Activated T-cell treated with anti-CD3 and anti-CD28 coated beads, Interleukin-2, amount 50 U/mL, for 48 hours (primary cell): Measurements from ENCODE around the gene NCOR1.
"Not testable (repeated sequence)": the region's sequence is repeated elsewhere in the genome, so short reads cannot be mapped to it uniquely, and the experiment has no call there.

ENCODE experiments used
- DNase-seq, 2 experiments: peaks; one replicate each; pipeline ENCODE4 v3.0.0-alpha.2; 2020

The NCOR1 gene

DNA sequence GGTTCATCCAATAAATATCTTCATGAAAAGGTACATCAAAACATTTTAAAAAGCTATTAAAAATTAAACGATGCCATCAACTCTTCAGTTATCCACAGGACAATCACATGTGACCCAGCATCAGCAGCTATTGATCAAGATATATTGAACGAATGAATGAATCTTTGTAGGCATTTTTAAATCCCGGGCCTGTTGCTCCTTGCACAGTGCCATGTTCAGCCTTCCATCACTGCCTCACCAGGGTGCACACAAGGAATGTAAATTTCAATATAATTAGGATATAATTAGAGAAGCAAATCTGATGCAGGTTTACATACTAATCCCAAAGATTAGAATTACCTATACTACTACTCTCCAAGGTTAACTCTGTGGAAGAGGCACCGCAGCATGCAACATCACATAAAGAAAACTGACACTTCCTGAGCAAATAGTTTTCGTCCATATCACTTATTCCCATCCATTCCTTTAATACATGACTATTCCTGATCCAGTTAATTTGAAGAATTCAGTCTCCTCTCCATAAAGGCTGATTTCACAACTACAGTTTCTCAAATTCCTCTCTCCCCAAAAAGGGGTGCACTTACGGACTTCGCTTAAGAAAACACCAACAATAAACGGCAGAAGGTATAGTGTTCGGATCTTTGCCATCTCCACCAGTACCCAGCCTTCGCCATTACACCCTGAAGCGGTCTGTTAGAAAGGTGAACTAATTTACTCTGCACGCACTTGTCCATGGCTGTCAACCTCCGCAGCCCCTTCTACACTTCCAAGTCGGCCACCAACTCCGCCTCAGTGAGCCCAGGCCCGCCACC, 938 bp downstream of the NCOR1 start:
- DNase-seq: no peak

GRCh38 chr17:16212793-16213192, 2.5 kb downstream of the NCOR1 start:
- DNase-seq: no peak

- no peak for DNase-seq
These were observed 3.7 kb downstream of the NCOR1 start for GRCh38 chr17:16211590-16211989.

- not testable (repeated sequence) for DNase-seq
These were observed 10.6 kb downstream of the NCOR1 start for GRCh38 chr17:16204763-16205162.

DNA sequence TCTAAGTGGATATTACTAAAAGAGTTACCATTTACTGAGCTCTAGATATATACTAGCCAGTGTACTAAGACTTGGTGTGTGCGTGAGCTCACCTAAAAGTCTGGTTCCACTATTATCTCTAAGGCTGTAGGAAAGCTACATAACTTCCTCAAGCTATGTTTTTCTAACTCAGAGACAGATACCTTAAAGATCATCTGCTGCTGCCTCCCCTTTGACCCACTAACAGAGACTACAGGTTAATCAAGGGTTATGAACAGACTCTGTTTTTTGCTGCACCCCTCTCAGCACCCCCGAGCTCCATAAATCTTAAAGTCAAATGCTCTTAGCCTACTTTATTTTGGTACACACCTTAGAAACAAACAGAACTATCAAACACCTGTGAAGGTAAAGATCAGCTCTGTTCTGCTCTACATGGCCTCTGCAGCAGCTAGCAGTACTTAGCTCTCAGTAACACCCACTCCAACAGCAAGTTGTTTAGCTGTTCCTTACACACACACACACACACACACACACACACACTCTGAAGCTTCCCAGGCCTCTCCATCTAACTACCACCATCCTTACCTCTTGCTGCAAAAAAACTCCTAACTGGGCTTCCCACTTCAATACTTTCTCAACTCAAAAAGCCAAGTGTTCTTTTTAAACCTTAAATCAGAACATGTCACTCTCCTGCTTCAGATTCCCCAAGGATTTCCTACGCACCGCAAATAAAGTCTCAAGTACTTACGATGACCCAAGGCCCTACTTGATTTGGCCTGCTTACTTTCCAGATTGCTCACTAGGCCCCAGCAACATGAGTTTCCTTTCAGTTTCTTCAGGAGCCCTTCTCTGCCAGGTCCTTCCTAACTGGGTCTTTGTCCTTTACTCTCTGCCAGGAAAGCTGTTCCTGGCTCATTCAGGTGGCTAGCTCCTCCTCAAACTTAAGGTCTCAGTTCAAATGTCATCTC, 12.5 kb downstream of the NCOR1 start:
- DNase-seq: not testable (repeated sequence)

DNA sequence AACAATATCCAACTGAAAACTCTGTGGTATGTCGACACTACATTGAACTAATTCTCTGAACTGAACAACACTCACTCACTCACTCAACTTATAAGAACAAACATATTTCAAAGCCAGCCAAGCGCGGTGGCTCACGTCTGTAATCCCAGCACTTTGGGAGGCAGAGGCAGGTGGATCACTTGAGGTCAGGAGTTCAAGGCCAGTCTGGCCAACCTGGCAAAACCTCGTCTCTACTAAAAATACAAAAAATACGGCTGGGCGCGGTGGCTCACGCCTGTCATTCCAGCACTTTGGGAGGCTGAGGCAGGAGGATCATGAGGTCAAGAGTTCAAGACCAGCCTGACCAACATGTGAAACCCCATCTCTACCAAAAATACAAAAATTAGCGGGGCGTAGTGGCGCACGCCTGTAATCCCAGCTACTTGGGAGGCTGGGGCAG, 13.6 kb downstream of the NCOR1 start:
- DNase-seq: not testable (repeated sequence)

DNA sequence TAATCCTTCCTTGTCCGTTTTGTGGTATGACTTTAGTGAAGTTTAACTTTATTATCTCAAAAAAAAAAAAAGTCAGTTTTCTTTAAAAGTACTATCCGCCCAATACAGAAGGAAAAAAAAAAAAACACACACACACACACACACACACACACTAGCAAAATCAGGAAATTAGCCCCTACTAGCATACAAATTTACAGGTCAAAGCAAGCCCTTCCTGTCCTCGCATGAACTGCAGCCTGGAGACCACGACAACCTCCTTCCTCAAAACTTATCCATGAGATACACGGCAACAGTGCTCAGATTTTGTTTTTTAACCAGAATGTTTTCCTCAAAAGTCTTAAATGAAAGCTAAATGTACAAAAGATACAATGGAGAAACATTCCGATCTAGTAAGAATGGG, 16.2 kb downstream of the NCOR1 start:
- no peak for DNase-seq

GRCh38 chr17:16197276-16197675, 18.1 kb downstream of the NCOR1 start:
- DNase-seq: no peak

- DNase-seq: not testable (repeated sequence)
These were observed 21.0 kb downstream of the NCOR1 start for GRCh38 chr17:16194307-16194835.

DNA sequence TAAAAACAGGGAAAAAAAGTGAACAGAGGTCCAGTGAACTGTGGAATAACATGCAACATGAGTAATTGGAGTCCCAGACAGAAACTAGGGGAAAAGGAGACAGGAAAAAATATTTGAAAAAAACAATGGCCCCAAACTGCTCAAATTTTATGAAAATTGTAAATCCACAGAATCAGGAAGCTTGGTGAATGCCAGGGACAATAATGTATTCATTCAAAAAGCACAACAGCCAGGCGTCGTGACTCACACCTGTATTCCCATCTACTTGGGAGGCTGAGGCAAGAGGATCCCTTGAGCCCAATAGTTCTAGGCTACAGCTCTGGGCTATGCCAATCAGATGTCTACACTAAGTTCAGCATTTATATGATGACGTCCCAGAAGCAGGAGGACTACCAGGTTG, 23.7 kb downstream of the NCOR1 start:
- DNase-seq: no peak

GRCh38 chr17:16190703-16191360, 24.5 kb downstream of the NCOR1 start:
- DNase-seq: no peak

- DNase-seq: no peak
These were observed 25.5 kb downstream of the NCOR1 start for GRCh38 chr17:16189791-16190348.

GRCh38 chr17:16187642-16188041, 27.7 kb downstream of the NCOR1 start:
- DNase-seq: no peak

DNA sequence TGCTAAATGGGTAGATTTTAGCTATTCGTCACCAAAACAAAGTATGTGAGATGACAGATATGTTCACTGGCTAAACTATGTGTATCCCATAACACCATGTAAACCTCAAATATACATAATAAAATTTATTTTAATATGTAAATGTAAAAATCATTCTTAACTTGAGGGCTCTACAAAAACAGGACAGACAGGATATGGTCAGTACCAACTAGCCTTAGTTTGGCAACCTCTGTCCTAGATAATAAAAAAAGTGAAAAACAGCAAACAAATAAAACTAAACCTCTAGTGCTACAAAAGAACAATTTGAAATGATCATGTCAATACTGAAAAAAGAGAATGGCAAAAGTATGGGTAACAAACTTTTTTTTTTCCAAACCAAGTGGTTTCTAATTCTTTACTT, 33.8 kb downstream of the NCOR1 start:
- DNase-seq: no peak

DNA sequence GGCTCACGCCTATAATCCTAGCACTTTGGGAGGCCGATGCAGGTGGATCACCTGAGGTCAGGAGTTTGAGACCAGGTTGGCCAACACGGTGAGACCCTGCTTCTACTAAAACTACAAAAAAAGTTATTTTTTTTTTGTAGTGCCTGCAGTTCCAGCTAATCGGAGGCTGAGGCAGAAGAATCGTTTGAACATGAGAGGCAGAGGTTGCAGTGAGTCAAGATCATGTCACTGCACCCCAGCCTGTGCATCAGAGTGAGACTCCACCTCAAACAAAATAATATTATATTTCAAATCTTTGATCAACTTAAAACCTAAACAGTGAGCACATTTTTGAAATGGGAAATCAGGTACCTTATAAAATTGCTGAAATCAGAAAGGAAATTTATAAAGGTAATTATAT, 36.5 kb downstream of the NCOR1 start:
- no peak for DNase-seq

DNA sequence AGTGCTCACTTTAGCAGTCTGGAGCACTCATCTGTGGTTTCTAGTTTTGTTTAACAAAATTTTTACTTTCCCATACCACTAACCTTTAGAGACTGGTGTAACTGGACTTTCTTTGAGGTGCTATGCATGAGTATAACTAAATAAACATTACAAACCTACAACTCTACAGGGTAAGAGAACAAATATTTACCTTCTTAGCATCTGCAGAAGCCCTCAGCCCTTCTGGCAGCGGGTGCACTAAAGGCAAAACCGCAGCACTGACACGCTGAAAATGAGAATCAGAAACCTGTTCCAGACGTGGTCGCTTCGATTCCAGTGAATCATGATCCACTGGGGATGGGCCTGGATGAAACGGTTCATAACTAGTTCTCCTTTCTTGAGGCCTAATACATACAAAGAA, 43.7 kb downstream of the NCOR1 start:
- no peak for DNase-seq

DNA sequence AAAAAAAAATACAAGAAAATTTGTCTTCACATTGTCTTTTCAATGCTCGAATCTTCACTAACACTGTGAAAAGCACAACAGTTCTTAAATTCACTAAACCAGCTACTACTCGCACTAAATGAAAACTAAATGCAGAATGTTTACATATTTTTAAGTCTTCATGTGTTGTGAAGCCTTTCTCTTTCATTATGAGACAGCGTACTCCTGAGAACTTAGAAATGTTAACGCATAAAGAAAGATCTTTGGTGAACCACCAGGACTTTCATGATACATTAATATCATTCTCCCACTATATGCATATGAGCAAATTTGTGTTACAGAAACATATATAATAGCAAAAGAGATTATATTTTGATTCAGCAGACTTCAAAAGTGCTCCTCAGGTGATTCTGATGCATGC, 48.6 kb downstream of the NCOR1 start:
- not testable (repeated sequence) for DNase-seq

DNA sequence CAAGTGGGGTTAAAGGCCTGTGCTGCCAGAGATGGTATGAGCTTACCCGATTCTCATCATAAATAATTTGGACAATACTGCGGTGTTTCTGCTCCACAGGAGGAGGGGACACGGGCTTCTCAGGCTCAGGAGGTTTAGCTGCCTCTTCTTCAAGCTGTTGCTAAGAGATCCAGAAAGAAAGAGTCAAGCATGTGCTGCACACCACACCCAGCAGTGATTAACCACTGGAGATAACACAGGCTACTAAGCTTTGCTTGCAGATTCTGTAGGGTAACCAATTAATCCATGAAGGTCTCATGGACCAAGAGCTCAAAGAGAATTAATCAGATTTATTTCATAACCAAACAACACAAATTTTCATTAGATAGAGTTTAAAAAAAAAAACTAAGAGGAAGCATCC, 56.6 kb downstream of the NCOR1 start:
- no peak for DNase-seq

- DNase-seq: no peak
These were observed 59.8 kb downstream of the NCOR1 start for GRCh38 chr17:16155536-16155935.

GRCh38 chr17:16152326-16152725, 63.0 kb downstream of the NCOR1 start:
- not testable (repeated sequence) for DNase-seq

DNA sequence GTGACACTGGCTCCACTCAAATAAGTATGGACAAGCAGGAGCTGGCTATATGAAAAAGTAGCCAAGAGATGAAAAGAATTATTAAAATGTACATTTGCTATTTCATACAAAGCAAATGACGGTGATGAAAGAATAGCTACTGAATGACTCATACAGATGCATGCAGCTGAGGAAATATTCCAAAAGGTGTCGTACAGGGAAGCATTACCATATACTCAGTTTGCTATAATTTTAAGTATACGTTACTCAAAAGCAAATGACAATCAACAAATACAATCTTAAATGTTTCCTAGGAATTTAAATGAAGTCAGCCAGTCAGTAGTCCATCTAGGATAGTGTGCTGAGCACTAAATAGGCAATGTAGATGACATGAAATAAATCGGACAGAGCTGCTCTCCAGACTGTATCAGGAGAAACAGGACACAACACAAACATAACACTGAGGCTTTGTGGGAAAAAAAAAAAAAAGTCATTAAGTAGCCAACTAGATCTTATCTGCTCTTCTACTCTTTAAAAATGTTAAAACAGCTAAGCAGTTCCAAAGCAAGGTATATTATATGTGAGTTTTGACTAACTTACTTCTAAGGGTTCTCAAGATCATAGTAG, 65.0 kb downstream of the NCOR1 start:
- no peak for DNase-seq

DNA sequence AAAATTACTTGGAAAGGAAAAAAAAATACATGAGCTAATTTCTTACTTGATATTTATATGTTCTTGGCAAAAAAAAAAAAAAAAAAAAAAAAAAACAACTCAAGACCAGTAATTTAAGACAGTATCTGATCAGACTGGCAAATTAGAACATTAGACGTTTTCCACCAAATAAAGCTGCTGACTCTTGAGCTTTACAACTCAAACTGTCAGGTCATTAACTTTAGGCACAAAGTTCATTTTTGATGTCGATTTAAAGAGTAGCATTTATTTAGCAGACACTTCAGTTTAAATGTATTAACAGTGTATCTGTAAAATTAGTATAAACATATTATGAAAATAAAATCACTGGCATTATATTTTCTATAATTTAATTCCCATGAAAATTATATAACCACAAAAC, 66.7 kb downstream of the NCOR1 start:
- DNase-seq: no peak
